COLO829 (cell line): ENCODE data around the gene CDCA5.

Experiments used
- DNase-seq: peaks from one replicate; pipeline ENCODE4 v3.0.0; 2012; ENCODE audit warnings: low spot score

The CDCA5 gene

GRCh38 chr11:65043881-65044501, 39.8 kb downstream of the CDCA5 start:
- no peak for DNase-seq

GRCh38 chr11:65042891-65043290, 40.9 kb downstream of the CDCA5 start:
- no peak for DNase-seq

- DNase-seq: peak; percentile 95
These were observed 42.8 kb downstream of the CDCA5 start, which contains the start of gene SAC3D1 for GRCh38 chr11:65040847-65041622. SAC3D1 (plus strand) TSS chr11:65041210; CDS start chr11:65041293, 83 bp downstream.

- DNase-seq: no peak
These were observed 43.4 kb downstream of the CDCA5 start for GRCh38 chr11:65040520-65040846.

- no peak for DNase-seq
These were observed 46.9 kb downstream of the CDCA5 start for GRCh38 chr11:65036931-65037330.

GRCh38 chr11:65035579-65035978, 48.3 kb downstream of the CDCA5 start:
- DNase-seq: no peak

- DNase-seq: no peak
These were observed 49.4 kb downstream of the CDCA5 start for GRCh38 chr11:65034423-65034822.

GRCh38 chr11:65032216-65032615, 51.6 kb downstream of the CDCA5 start:
- DNase-seq: no peak
